ENCODE results near the gene CMIP.
"Not testable (repeated sequence)": the region's sequence is repeated elsewhere in the genome, so short reads cannot be mapped to it uniquely, and the experiment has no call there.

Gene CMIP

GRCh38 chr16:81421126-81421525 lies 23.5 kb upstream of the CMIP start:
- in situ Hi-C loops (cut with HindIII; ENCODE audit: low sequenced_read_pairs): no loop called here

- in situ Hi-C loops (cut with HindIII; ENCODE audit: low sequenced_read_pairs): no loop called here
Observed at GRCh38 chr16:81421536-81421935, 23.1 kb upstream of the CMIP start.

- in situ Hi-C loops (cut with HindIII; ENCODE audit: low sequenced_read_pairs): not testable (repeated sequence)
Observed at GRCh38 chr16:81422153-81422552, 22.5 kb upstream of the CMIP start.

- in situ Hi-C loops (cut with HindIII; ENCODE audit: low sequenced_read_pairs): no loop called here
Observed at GRCh38 chr16:81424771-81425170, 19.8 kb upstream of the CMIP start.

DNA sequence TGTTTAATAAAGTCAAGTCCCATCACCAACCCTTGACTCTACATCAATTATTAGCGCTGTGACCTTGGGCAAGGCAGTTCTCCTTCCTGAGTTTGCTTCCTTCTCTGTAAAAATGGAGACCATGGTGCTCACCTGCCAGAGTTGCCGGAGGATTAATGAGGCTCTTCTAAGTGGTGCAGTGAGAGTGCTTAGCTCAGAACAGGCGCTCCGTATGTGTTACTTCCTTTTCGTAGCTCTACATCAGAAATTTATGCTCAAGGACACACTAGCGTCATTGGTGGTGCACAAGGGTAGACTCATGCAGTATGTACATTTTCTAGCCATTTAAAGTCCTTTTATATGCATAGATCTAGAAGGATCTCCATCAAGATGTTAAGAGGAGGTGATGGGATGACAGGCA lies 17.4 kb upstream of the CMIP start:
- in situ Hi-C loops (cut with HindIII; ENCODE audit: low sequenced_read_pairs): no loop called here

DNA sequence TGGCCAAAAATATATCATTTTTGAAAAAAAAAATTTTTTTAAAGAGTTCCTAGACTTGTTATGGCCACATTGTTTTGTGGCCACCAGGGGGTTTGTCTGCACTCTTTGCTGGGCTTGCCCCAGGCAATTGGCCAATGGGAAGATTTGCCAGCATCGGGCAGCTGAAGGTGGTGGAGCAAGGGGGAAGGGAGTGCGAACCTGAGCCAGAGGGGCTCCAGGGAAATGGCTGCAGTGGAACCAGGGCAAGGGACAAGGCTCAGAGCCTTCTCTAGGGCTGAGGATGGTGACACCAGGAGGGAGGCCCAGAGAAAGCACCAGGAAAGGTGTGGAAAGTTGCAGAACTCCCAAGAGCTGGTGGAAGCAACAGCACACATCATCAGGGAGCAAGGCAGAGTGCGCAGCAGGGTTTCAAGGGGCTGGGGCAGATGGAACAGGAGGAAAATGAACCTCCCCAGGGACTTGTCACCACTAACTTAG lies 15.5 kb upstream of the CMIP start:
- in situ Hi-C loops (cut with HindIII; ENCODE audit: low sequenced_read_pairs): no loop called here

- in situ Hi-C loops (cut with HindIII; ENCODE audit: low sequenced_read_pairs): no loop called here
Observed at GRCh38 chr16:81431554-81432353, 12.9 kb upstream of the CMIP start.

DNA sequence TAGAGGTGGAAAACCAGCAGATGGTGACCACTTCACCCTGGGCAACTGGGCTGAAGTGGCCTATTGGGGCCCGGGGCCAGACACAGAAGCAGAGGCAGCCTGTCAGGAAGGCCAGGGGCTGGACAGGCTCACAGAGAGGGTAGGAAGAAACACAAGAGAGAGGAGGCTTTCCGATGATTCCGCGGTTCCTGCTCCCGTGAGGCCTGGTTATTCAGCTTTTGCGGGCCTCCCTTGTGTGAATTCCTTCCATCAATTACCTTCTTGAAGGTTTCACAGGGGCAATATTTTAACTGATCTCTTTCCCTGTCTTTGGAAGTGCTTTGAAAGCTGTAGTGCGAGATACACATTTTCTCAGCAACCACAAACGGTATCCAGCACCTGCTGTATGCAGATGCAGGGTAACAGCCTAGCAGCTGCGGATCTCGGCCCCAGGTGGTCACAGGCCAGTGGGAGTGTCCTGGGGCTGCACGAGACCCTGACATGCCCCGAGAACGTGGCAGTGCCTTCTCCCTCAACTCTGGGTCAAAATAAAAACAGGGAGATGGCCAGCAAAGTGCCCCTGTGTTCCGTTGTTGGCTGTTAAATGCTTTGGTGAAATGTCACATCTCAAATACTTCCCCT lies 11.6 kb upstream of the CMIP start:
- in situ Hi-C loops (cut with HindIII; ENCODE audit: low sequenced_read_pairs): no loop called here

DNA sequence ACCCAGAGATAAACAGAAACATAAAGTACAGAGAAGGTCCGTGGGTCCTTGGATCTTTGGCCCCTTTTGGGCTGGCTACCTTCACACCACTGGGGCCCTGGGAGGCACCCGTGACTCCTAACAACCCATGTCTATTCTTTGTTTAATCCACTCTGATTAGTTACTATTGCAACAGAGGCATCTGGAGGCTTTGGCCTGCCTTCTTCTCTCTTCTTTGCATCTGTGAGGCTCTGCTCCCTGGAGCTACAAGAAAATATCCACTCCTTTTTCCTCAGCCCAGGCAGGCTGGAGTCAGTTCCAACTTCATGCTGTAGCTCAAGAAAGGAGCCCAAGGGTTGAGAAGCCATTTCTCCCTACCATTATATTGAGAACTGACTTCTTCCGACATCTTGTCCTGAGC lies 9.5 kb upstream of the CMIP start:
- in situ Hi-C loops (cut with HindIII; ENCODE audit: low sequenced_read_pairs): no loop called here

DNA sequence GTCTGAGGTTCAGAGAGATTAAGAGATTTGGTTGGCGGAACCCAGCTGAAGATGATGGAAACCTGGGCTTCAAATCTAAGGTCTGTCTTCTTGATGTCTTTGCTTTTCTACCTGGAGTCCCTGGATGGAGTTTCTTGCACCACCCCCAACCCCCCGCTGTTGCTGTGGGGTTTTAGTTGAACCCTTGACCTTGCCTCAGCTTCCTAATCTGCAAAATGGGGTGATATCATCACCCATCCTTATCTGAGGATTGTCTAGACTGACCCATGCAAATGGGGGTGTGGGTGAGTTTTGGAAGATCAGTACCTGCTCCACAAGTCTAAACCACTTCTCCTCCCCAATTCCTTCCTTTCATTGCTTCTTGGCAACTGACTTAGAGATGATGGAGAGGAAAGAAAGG lies 9.0 kb upstream of the CMIP start:
- in situ Hi-C loops (cut with HindIII; ENCODE audit: low sequenced_read_pairs): no loop called here

- in situ Hi-C loops (cut with HindIII; ENCODE audit: low sequenced_read_pairs): no loop called here
Observed at GRCh38 chr16:81436386-81436785, 8.2 kb upstream of the CMIP start.

- in situ Hi-C loops (cut with HindIII; ENCODE audit: low sequenced_read_pairs): no loop called here
Observed at GRCh38 chr16:81437865-81438264, 6.7 kb upstream of the CMIP start.

GRCh38 chr16:81440888-81441761 lies 3.5 kb upstream of the CMIP start:
- in situ Hi-C loops (cut with HindIII; ENCODE audit: low sequenced_read_pairs): loop anchor here (5.0 kb wide), 1 partner anchor 41 kb away; no protein-coding TSS in a partner anchor

DNA sequence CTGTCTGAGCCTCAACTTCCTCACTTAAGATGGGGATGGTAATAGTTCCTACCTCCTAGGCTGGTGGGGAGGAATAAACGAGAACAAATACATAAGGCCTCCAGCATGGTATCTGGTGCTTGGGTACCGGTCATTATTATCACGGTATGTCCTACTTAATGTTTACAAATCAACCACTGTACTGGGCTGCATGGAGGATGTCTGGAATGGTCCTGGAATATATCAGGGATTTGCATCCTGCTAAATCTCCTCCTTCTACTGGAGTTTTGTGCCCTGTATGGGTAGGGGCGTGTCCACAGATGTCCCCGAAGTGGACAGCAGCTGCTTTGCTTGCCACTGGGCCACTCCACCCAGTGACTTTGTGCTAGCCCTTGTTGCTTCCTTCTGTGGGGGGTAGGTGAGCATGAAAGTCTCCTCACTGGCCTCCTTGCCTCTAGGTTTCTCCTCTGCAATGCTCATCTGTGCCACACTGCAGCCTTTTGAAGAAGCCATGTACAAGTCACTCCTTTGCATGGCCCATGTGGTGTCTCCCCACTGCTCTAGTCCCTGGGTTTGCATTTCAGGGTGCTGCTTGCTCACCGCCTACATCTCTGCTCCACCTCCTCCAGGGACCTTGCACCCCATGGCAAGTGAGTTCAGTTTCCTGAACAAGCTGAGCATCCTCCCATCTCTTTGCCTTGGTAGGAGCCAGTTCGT lies 2.2 kb upstream of the CMIP start:
- in situ Hi-C loops (cut with HindIII; ENCODE audit: low sequenced_read_pairs): loop anchor here (5.0 kb wide), 1 partner anchor 40 kb away; no protein-coding TSS in a partner anchor

DNA sequence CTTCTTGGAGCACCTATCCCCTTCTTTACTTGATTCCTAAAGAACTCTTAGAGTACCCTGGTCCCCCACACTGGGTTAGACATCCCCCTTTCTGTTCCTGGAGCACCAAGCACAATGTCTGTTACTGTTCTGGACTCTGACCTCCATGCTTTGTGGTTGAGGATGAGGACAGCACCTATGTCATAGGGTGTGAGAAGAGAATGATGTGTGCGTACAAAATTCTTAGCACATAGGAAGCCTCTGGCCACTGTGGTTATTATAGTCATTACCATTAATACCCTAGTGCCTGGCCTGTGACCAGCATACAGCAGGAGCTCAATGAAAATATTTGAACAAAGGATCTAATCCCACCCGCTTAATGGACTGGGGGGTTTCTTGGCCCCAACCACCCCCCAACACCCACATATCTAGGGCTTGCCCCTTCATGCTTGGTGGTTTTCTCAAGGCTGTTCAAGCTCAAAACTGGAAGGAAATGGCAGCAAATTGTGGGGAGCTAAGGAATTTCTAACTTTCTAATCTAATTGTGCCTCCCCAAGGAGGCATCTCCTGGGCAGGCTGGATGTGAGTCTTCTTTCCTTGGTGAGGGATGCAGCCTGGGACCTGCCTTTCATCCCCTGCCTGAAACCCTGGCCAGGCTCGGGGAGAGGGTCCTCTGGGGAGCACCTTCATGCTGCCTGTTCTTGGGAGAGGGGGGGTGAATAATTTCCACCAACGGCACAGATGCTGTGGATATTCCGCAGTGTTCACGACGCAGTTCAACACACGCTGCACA lies 1.5 kb upstream of the CMIP start:
- in situ Hi-C loops (cut with HindIII; ENCODE audit: low sequenced_read_pairs): loop anchor here (5.0 kb wide), 1 partner anchor 39 kb away; no protein-coding TSS in a partner anchor

DNA sequence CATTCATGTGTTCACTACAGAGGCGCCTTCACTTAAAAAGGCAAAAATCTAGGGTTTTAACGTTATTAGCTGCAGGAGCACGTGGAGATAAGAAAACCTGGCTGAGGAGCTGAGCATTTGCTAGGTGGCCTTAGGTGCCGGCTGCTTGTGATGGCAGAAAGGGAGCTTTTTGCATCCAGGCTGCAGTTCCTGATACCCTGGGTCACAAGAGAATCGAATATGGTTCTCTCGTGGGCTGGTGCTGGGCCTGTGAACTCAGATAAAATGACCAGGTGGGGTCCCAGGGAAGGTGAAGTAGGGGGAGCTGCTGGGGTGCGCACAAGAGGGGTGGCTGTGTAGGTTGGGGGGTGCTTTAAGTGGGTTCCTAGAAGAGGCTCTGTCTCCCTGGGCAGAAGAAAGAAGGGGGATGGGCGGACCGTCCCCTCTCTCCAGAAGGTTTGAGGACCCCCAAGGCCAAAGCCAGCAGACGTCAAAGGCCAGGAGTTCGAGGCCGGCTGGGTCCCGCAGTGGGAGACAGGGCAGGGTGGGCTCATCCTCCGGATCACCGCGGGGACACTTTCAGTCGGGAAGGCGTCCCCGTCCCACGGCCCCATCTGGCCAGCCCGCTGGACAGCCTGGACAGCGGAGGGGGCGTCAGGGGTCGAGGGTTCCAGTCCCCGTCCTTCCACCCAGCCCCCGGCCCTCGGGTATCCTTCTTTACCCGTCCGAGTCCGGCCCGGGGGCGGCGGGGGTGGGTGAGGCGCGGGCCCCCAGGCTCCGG lies 740 bp upstream of the CMIP start:
- in situ Hi-C loops (cut with HindIII; ENCODE audit: low sequenced_read_pairs): loop anchor here (5.0 kb wide), 1 partner anchor 38 kb away; no protein-coding TSS in a partner anchor

- in situ Hi-C loops (cut with HindIII; ENCODE audit: low sequenced_read_pairs): no loop called here
Observed at GRCh38 chr16:81445143-81445961, 744 bp downstream of the CMIP start.
